HFF-Myc (cell line): ENCODE measurements around the gene RAE1.

Source experiments
- DNase-seq: peaks from one replicate; pipeline ENCODE4 v3.0.0-alpha.2; 2011; ENCODE audit warnings: low read depth; ENCODE audit errors: extremely low read depth
- H3K4me3 ChIP-seq: replicated peaks from 2 replicates; pipeline ENCODE4 v1.5.1; 2011; ENCODE audit warnings: low read depth, mild to moderate bottlenecking, control low read depth, low read length
- CTCF ChIP-seq: IDR thresholded peaks from 2 replicates; pipeline ENCODE4 v1.5.1; 2012; ENCODE audit warnings: mild to moderate bottlenecking, low read depth, low read length, control low read depth; ENCODE audit errors: missing control alignments

Gene RAE1

GRCh38 chr20:57313230-57313629 is 37.8 kb upstream of the RAE1 start:
- TF ChIP-seq CTCF = no peak

GRCh38 chr20:57313951-57314350 is 37.1 kb upstream of the RAE1 start:
- TF ChIP-seq CTCF = no peak
- DNase-seq = no peak

More at GRCh38 chr20:57313230-57313629, 37.8 kb upstream of the RAE1 start:
- no peak for DNase-seq
- no peak overlapping the region for H3K4me3 ChIP-seq

GRCh38 chr20:57315083-57315975 is 35.7 kb upstream of the RAE1 start:
- no peak for TF ChIP-seq CTCF
- DNase-seq = no peak
- H3K4me3 ChIP-seq = no peak overlapping the region

More at GRCh38 chr20:57313951-57314350, 37.1 kb upstream of the RAE1 start:
- no peak overlapping the region for H3K4me3 ChIP-seq

- TF ChIP-seq CTCF = no peak
- no peak for DNase-seq
Observed at GRCh38 chr20:57315976-57316480, 35.0 kb upstream of the RAE1 start.

GRCh38 chr20:57316795-57317201 is 34.3 kb upstream of the RAE1 start:
- no peak for TF ChIP-seq CTCF
- no peak overlapping the region for H3K4me3 ChIP-seq

More at GRCh38 chr20:57315976-57316480, 35.0 kb upstream of the RAE1 start:
- no peak overlapping the region for H3K4me3 ChIP-seq

GRCh38 chr20:57317316-57317788 is 33.7 kb upstream of the RAE1 start:
- TF ChIP-seq CTCF = no peak
- H3K4me3 ChIP-seq = no peak overlapping the region
- no peak for DNase-seq

More at GRCh38 chr20:57316795-57317201, 34.3 kb upstream of the RAE1 start:
- no peak for DNase-seq
